Left kidney (tissue), 2 donors: ENCODE results near the gene HEATR9. TPM values are rescaled to one million over a fixed set of nuclear protein-coding genes. Genes with fewer than 3 reads are reported as not detected.

Experiments used
- DNase-seq: peaks from one replicate; pipeline ENCODE4 v3.0.0-alpha.2; 2013
- polyA plus RNA-seq: library from polyadenylated mRNA; unstranded; fragments of 120-200 nt; gene quantifications from one replicate; pipeline ENCODE4 v1.2.1, GENCODE V29; 2013; ENCODE audit not compliant: insufficient read length

HEATR9 gene
- polyA plus RNA-seq, 1 donor: 0.20 TPM

DNA sequence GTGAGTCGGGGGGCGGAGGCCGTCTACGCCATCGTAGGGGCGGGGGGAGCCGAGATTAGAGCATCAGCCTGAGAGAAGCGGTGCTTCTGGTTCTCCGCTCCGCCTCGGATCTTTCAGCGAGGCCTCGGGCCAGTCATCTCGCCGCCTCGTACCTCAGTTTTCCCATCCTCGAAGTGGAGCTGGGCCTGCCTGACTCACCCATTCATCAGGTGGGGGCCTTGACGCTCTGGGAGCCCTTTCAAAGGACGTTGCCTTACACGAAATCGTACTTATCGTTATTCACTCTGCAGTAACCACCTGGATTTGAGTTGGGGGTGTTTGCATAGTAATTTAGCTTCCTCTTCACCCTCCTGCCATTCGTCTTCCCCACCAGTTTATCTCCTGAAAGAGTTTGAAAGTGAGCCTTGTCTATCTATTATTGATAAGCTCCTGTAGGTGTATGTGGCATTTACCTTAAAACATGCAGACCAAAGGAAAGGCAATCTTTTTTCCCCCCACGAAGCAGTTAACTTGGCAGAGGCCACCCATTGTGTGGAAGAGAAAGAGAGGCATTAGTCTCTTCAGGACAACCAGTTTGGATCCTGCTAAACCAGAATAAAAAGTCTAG, 58.7 kb downstream of the HEATR9 start:
- no peak for DNase-seq

DNA sequence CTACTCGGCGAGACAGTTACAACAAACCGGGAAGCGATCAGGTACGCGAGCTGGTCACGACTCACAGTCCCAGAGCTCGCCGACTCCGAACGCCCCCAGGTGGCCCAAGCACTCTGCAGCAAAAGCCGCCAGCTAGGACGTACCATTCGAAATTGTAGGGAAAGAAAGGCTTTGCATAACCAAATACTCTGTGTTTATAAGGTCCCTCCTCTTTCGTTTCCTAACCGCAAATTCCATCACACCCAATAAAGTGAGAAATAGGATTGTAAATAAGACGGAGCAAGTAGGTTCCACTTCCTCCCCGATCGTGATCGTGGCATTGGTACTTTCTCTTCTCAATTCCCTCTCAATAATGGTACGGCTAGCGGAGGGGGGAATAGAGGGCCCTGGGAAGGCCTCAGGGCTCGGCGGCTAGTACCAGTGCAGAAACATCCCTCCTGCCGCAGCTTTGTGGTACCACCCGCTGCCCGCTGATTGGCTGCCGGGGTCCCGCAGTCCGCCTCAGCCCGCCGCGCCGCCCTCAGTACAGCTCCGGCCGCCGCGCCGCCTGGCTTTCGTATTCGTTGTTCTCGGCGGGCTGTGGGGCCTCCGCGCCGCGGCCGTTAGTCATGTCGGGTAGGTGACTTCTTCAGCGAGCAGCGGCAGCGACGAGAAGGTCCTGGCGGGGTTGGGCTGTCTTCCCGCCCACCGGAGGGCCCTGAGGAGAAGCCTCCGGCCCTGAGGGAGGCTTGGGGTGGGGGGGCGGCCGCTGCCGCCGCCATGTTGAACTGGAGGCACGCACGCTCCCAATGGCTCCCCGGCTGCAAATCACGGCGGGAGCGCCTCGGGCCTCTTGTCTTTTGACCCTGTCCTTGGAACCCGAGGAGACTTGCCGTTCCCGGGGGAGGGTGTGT, 59.5 kb downstream of the HEATR9 start, which contains the start of gene TAF15:
Gene TAF15, plus strand, starts transcription at position 523 of the 893 bp plus-strand sequence. Its CDS starts 86 bp downstream, at position 609.
- peak; percentile 98 for DNase-seq

DNA sequence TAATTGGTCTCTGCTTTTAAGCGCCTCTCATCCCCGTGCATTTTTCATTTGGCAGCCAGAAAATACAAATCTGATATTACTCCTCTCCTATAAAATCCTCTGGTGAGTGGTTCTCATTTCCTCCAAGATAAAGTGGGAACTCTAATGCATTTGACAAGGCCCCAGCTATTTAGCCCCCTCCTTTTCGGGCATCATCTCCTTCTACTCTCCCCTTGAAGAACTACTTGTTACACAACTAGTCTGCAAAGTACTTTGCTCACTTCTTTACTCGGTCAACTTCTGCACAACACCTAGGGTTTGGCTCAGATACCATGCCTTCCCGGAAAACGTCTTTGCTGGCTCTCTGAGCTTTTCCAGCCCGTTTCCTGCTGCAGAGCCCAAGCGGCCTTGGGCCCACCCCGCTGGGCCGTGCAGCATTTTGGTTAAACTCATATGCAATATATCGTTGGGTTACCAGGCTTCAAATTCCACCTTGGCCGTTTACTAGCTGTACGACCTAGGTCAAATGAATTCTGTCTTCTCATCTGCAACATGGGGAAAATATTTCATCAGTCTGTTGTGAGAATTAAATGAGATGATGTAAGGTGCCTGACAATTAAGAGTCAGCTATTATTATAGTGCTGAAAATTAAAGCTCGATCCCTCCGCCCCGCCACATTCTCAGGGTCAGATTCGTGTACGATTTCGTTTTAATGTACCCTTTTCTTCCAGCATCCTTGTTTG, 60.3 kb downstream of the HEATR9 start:
- no peak for DNase-seq

DNA sequence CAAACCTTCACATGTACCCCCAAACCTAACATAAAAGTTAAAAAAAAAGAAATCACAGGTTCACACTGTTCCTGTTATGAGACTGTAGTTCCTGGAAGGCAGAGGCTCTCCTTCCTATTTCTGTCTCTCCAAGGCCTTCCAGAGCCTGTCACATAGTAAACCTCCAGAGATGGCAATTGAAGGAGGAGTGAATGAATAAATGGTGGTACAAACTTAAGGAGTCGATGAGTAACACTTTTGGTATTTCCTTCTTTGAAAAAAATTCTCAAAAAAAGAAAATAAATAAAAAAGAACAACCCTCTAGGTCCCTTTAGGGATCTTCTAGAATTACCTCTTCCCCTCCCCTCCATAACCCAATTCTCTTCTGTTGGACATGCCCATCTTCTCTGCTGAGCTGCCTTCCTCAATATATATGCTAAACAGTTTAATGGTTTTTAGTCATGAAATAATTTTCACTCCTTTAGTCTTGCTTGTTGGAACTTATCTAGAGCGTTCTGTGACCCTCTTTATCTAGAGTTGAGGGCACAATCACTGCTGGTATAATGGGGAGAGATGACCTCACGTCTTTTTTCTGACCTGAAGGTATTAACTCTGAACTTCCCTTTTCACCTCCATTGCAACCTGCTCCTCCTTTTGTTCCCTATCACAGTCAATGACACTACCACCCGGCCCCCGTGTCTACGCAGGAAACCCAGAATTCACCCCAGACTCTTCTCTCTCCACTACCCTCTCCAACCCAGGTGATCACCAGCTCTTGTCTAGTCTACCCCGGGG, 61.1 kb downstream of the HEATR9 start:
- DNase-seq: no peak

Other genes with a start within 250 kb of the HEATR9 start
- 13.0 TPM for gene RASL10B, start 137.3 kb downstream of the HEATR9 start, polyA plus RNA-seq
- gene GAS2L2, start 115.7 kb downstream of the HEATR9 start, polyA plus RNA-seq: 0.08 TPM
- gene C17orf50, start 108.0 kb downstream of the HEATR9 start, polyA plus RNA-seq: not detected
- 1.2 TPM for gene MMP28, start 73.2 kb downstream of the HEATR9 start, polyA plus RNA-seq
- gene TAF15, start 59.4 kb downstream of the HEATR9 start, polyA plus RNA-seq: 321 TPM
- gene CCL5, start 11.5 kb upstream of the HEATR9 start, polyA plus RNA-seq: 1.5 TPM
- gene RDM1, start 61.9 kb upstream of the HEATR9 start, polyA plus RNA-seq: 3.1 TPM
- gene LYZL6, start 74.8 kb upstream of the HEATR9 start, polyA plus RNA-seq: not detected
- 0.20 TPM for gene CCL16, start 112.6 kb upstream of the HEATR9 start, polyA plus RNA-seq
- gene CCL14, start 117.8 kb upstream of the HEATR9 start, polyA plus RNA-seq: 18.0 TPM
- 7.5 TPM for gene CCL15, start 132.7 kb upstream of the HEATR9 start, polyA plus RNA-seq
- gene CCL23, start 149.1 kb upstream of the HEATR9 start, polyA plus RNA-seq: 0.48 TPM
- not detected for gene CCL18, start 195.4 kb upstream of the HEATR9 start, polyA plus RNA-seq
- 3.9 TPM for gene CCL3, start 221.3 kb upstream of the HEATR9 start, polyA plus RNA-seq
- 1.7 TPM for gene CCL4, start 234.9 kb upstream of the HEATR9 start, polyA plus RNA-seq